HEK293 (cell line): ENCODE measurements around the gene VWC2L.

Source experiments
- CTCF ChIA-PET: fragments of 350-600 bp; formaldehyde crosslinking; extraction: SDS; loops from one replicate; lab custom pipeline; 2021; ENCODE audit warnings: antibody characterized with exemption; lab: Yijun Ruan, JAX
- POLR2A ChIA-PET: fragments of 300-600 bp; formaldehyde crosslinking; extraction: SDS; loops from one replicate; lab custom pipeline; 2020; ENCODE audit warnings: antibody characterized with exemption, inconsistent platforms; lab: Yijun Ruan, JAX
- H3K27ac ChIP-seq: fragments of 200-500 bp; sonication (Bioruptor generic); 2 replicates; pipeline ENCODE4 v1.5.1; 2014; ENCODE audit warnings: low read depth, low read length, control low read depth, inconsistent platforms; ENCODE audit errors: extremely low read depth
- H3K36me3 ChIP-seq, 2 experiments: fragments of 200-500 bp in 1 of 2; sonication (Bioruptor generic) in 1 of 2; 1 replicate in 1 of 2; 2 replicates in 1 of 2; pipeline ENCODE4 v1.5.1; 2014 to 2017; ENCODE audit warnings: inconsistent platforms in 2 of 2, low read length in 2 of 2; ENCODE audit not compliant: control insufficient read depth in 2 of 2, insufficient read depth in 1 of 2
- H3K4me1 ChIP-seq: fragments of 200-500 bp; sonication (Bioruptor generic); 2 replicates; pipeline ENCODE4 v1.5.1; 2014; ENCODE audit warnings: mild to moderate bottlenecking, low read length, inconsistent platforms; ENCODE audit not compliant: control insufficient read depth, insufficient read depth
- H3K4me3 ChIP-seq: 2 replicates; pipeline ENCODE4 v1.5.1; 2011; ENCODE audit warnings: low read depth, mild to moderate bottlenecking, control low read depth, low read length, moderate library complexity
- H3K9me3 ChIP-seq: fragments of 200-500 bp; sonication (Bioruptor generic); 2 replicates; pipeline ENCODE4 v1.5.1; 2014; ENCODE audit warnings: low read depth, low read length, inconsistent platforms; ENCODE audit not compliant: control insufficient read depth, insufficient read depth
- EGR2 ChIP-seq: fragments of 450-650 bp; formaldehyde crosslinking; IDR thresholded peaks from 2 replicates; pipeline ENCODE4 v1.5.1; 2016; ENCODE audit warnings: low read depth, missing biosample characterization, missing genetic modification characterization
- FEZF1 ChIP-seq: fragments of 450-650 bp; formaldehyde crosslinking; IDR thresholded peaks from 2 replicates; pipeline ENCODE4 v1.5.1; 2016; ENCODE audit warnings: missing biosample characterization, missing genetic modification characterization
- GFI1B ChIP-seq: fragments of 450-650 bp; formaldehyde crosslinking; IDR thresholded peaks from 2 replicates; pipeline ENCODE4 v1.5.1; 2016; ENCODE audit warnings: missing biosample characterization, missing genetic modification characterization
- HOXD13 ChIP-seq: sonication (generic); formaldehyde crosslinking; IDR thresholded peaks from 2 replicates; pipeline ENCODE4 v1.8.0; 2022; ENCODE audit warnings: missing genetic modification reagents, borderline replicate concordance
- IKZF3 ChIP-seq: fragments of 450-650 bp; IDR thresholded peaks from 2 replicates; pipeline ENCODE4 v1.5.0; 2018; ENCODE audit warnings: missing biosample characterization, mild to moderate bottlenecking, missing genetic modification characterization, moderate library complexity
- OSR2 ChIP-seq: fragments of 450-650 bp; formaldehyde crosslinking; IDR thresholded peaks from 2 replicates; pipeline ENCODE4 v1.5.1; 2016; ENCODE audit warnings: missing biosample characterization, missing genetic modification characterization
- REPIN1 ChIP-seq: fragments of 450-650 bp; formaldehyde crosslinking; IDR thresholded peaks from 2 replicates; pipeline ENCODE4 v1.5.1; 2017; ENCODE audit warnings: missing biosample characterization, missing genetic modification characterization, low read depth
- ZFP3 ChIP-seq: fragments of 450-650 bp; formaldehyde crosslinking; IDR thresholded peaks from 2 replicates; pipeline ENCODE4 v1.5.1; 2016; ENCODE audit warnings: low read depth, missing biosample characterization, missing genetic modification characterization
- ZNF10 ChIP-seq: fragments of 450-650 bp; formaldehyde crosslinking; IDR thresholded peaks from 2 replicates; pipeline ENCODE4 v1.5.1; 2017; ENCODE audit warnings: missing biosample characterization, missing genetic modification characterization
- ZNF112 ChIP-seq: fragments of 450-650 bp; formaldehyde crosslinking; IDR thresholded peaks from 2 replicates; pipeline ENCODE4 v1.5.0; 2017; ENCODE audit warnings: missing biosample characterization, missing genetic modification characterization
- ZNF121 ChIP-seq: fragments of 450-650 bp; formaldehyde crosslinking; IDR thresholded peaks from 2 replicates; pipeline ENCODE4 v1.5.1; 2016; ENCODE audit warnings: missing biosample characterization, missing genetic modification characterization
- ZNF140 ChIP-seq: fragments of 450-650 bp; formaldehyde crosslinking; IDR thresholded peaks from 2 replicates; pipeline ENCODE4 v1.5.1; 2016; ENCODE audit warnings: missing biosample characterization, missing genetic modification characterization
- ZNF157 ChIP-seq: fragments of 450-650 bp; formaldehyde crosslinking; IDR thresholded peaks from 2 replicates; pipeline ENCODE4 v1.5.1; 2016; ENCODE audit warnings: missing biosample characterization, missing genetic modification characterization
- ZNF184 ChIP-seq: fragments of 450-650 bp; IDR thresholded peaks from 2 replicates; pipeline ENCODE4 v1.5.1; 2018; ENCODE audit warnings: missing biosample characterization, mild to moderate bottlenecking, missing genetic modification characterization
- ZNF266 ChIP-seq: fragments of 450-650 bp; formaldehyde crosslinking; IDR thresholded peaks from 2 replicates; pipeline ENCODE4 v1.5.1; 2016; ENCODE audit warnings: missing biosample characterization, missing genetic modification characterization, low read depth
- ZNF350 ChIP-seq: fragments of 450-650 bp; formaldehyde crosslinking; IDR thresholded peaks from 2 replicates; pipeline ENCODE4 v1.5.0; 2017; ENCODE audit warnings: missing biosample characterization, mild to moderate bottlenecking, missing genetic modification characterization
- ZNF394 ChIP-seq: fragments of 450-650 bp; formaldehyde crosslinking; IDR thresholded peaks from 2 replicates; pipeline ENCODE4 v1.5.1; 2016; ENCODE audit warnings: missing biosample characterization, missing genetic modification characterization, mild to moderate bottlenecking, moderate library complexity, borderline replicate concordance
- ZNF398 ChIP-seq: fragments of 450-650 bp; formaldehyde crosslinking; IDR thresholded peaks from 2 replicates; pipeline ENCODE4 v1.5.1; 2017; ENCODE audit warnings: missing biosample characterization, missing genetic modification characterization
- ZNF423 ChIP-seq: fragments of 450-650 bp; formaldehyde crosslinking; IDR thresholded peaks from 2 replicates; pipeline ENCODE4 v1.5.1; 2016; ENCODE audit warnings: missing biosample characterization, missing genetic modification characterization
- ZNF433 ChIP-seq: fragments of 450-650 bp; formaldehyde crosslinking; IDR thresholded peaks from 2 replicates; pipeline ENCODE4 v1.5.1; 2016; ENCODE audit warnings: missing biosample characterization, missing genetic modification characterization, low read depth
- ZNF48 ChIP-seq: fragments of 450-650 bp; formaldehyde crosslinking; IDR thresholded peaks from 2 replicates; pipeline ENCODE4 v1.5.1; 2016; ENCODE audit warnings: missing biosample characterization, missing genetic modification characterization
- ZNF518A ChIP-seq: fragments of 450-650 bp; formaldehyde crosslinking; conservative IDR thresholded peaks from 2 replicates; pipeline ENCODE4 v1.5.1; 2016; ENCODE audit warnings: low read depth, missing biosample characterization, missing genetic modification characterization
- ZNF548 ChIP-seq: fragments of 450-650 bp; formaldehyde crosslinking; IDR thresholded peaks from 2 replicates; pipeline ENCODE4 v1.5.1; 2016; ENCODE audit warnings: missing biosample characterization, missing genetic modification characterization
- ZNF629 ChIP-seq: fragments of 450-650 bp; formaldehyde crosslinking; IDR thresholded peaks from 2 replicates; pipeline ENCODE4 v1.5.1; 2017; ENCODE audit warnings: missing biosample characterization, missing genetic modification characterization
- ZNF692 ChIP-seq: fragments of 450-650 bp; formaldehyde crosslinking; IDR thresholded peaks from 2 replicates; pipeline ENCODE4 v1.5.1; 2016; ENCODE audit warnings: missing biosample characterization, missing genetic modification characterization
- ZNF76 ChIP-seq: fragments of 450-650 bp; formaldehyde crosslinking; IDR thresholded peaks from 2 replicates; pipeline ENCODE4; 2016; ENCODE audit warnings: low read depth, missing biosample characterization, missing genetic modification characterization, borderline replicate concordance
- ZSCAN18 ChIP-seq: fragments of 450-650 bp; formaldehyde crosslinking; IDR thresholded peaks from 2 replicates; pipeline ENCODE4 v1.5.1; 2016; ENCODE audit warnings: missing biosample characterization, missing genetic modification characterization
- ZSCAN4 ChIP-seq: fragments of 450-650 bp; formaldehyde crosslinking; IDR thresholded peaks from 2 replicates; pipeline ENCODE4 v1.5.1; 2017; ENCODE audit warnings: missing biosample characterization, missing genetic modification characterization

VWC2L gene

GRCh38 chr2:214482728-214483127 lies 71.9 kb downstream of the VWC2L start:
- POLR2A ChIA-PET, result no interaction called here
- H3K9me3 ChIP-seq, result no peaks in the 10 kb centered on the region
- CTCF ChIA-PET, result no interaction called here
- TF ChIP-seq HOXD13 (CRISPR knock-in tag), result no peak
- no peak for TF ChIP-seq ZNF10 (tag by site-specific recombination)
- TF ChIP-seq ZSCAN18 (tag by site-specific recombination), result no peak
- no peak for TF ChIP-seq ZFP3 (tag by site-specific recombination)
- TF ChIP-seq ZNF548 (tag by site-specific recombination), result no peak
- no peak for TF ChIP-seq OSR2 (tag by site-specific recombination)
- TF ChIP-seq ZNF157 (tag by site-specific recombination), result no peak
- no peak for TF ChIP-seq ZNF394
- no peak for TF ChIP-seq ZSCAN4 (tag by site-specific recombination)
- TF ChIP-seq FEZF1, result no peak
- TF ChIP-seq ZNF112, result no peak
- no peak for TF ChIP-seq REPIN1
- TF ChIP-seq ZNF433 (tag by site-specific recombination), result no peak
- no peak for TF ChIP-seq IKZF3
- no peak for TF ChIP-seq ZNF76 (tag by site-specific recombination)
- TF ChIP-seq ZNF48, result no peak
- TF ChIP-seq ZNF184 (tag by site-specific recombination), result no peak
- no peak for TF ChIP-seq ZNF140 (tag by site-specific recombination)
- TF ChIP-seq, all 188 proteins: peak for 0
- H3K27ac ChIP-seq, result no peak overlapping the region
- H3K4me1 ChIP-seq, result no peaks in the 10 kb centered on the region
- no peaks in the 10 kb centered on the region for H3K36me3 ChIP-seq
- H3K4me3 ChIP-seq, result no peak overlapping the region

DNA sequence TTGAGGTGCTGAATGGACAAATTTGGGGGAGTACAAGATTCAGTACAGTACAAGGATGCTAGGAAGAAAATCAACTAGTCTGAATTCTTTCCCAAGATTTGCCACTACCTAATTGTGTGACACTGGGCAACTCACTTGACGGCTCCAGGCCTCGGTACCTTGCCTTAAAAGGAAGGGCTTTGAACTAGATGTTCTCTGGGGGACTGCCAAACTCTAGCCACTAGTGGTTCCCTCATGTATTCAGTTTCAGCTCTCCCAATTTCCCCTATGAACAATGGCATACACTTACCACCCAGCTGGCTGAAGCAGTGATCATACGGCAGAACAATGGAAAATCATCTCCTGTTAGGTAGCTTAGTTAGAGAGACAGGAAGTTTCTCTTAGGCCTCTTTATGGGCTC lies 73.4 kb downstream of the VWC2L start:
- Histone ChIP-seq H3K4me1 (no peaks in the 10 kb centered on the region), H3K27ac (no peak overlapping the region), H3K9me3 (no peaks in the 10 kb centered on the region), H3K4me3 (no peak overlapping the region), H3K36me3 (no peaks in the 10 kb centered on the region)
- ChIA-PET POLR2A (no interaction called here), CTCF (no interaction called here)
- TF ChIP-seq ZNF692 (tag by site-specific recombination) (no peak), ZNF629 (no peak), ZNF121 (tag by site-specific recombination) (no peak), ZNF398 (no peak), ZNF518A (no peak), ZNF350 (tag by site-specific recombination) (no peak), ZNF266 (tag by site-specific recombination) (no peak), EGR2 (tag by site-specific recombination) (no peak), GFI1B (tag by site-specific recombination) (no peak), ZNF423 (tag by site-specific recombination) (no peak), ZNF157 (tag by site-specific recombination) (no peak)
